GM23248 (cell line): ENCODE data around the gene CCNY.

Source experiments
- EZH2 ChIP-seq: fragments of 200-600 bp; sonication (generic); IDR thresholded peaks from 2 replicates; pipeline ENCODE4 v1.6.1; 2018; ENCODE audit warnings: antibody characterized with exemption, mild to moderate bottlenecking; ENCODE audit not compliant: insufficient read depth, poor library complexity, severe bottlenecking
- EZH2phosphoT487 ChIP-seq: fragments of 200-600 bp; sonication (generic); IDR thresholded peaks from 2 replicates; pipeline ENCODE4 v1.6.1; 2018; ENCODE audit warnings: antibody characterized with exemption, moderate library complexity, mild to moderate bottlenecking, low read depth; ENCODE audit not compliant: insufficient read depth

GRCh38 chr10:35507519-35508109 is 171.3 kb downstream of the CCNY start:
- TF ChIP-seq EZH2, result no peak
- no peak for TF ChIP-seq EZH2phosphoT487
